Glomerular endothelial cell (primary cell): ENCODE data around the gene NAA60. TPM values are rescaled to one million over a fixed set of nuclear protein-coding genes. Genes with fewer than 3 reads are reported as not detected.
"Not testable (repeated sequence)": the region's sequence is repeated elsewhere in the genome, so short reads cannot be mapped to it uniquely, and the experiment has no call there.

Experiments
- DNase-seq: peaks from one replicate; pipeline ENCODE4 v3.0.0-alpha.2; 2011; ENCODE audit warnings: low read depth, low spot score; ENCODE audit errors: extremely low read depth
- total RNA-seq: library from RNA; depleted of rRNA; stranded (reverse); fragments of >200 nt; gene quantifications from 2 replicates; pipeline ENCODE4 v1.2.3, GENCODE V29; 2015

NAA60 gene
- total RNA-seq, 1 donor from 2014 or later, result 45.3 TPM

GRCh38 chr16:3460585-3460984 is 17.1 kb downstream of the NAA60 start:
- no peak for DNase-seq

- no peak for DNase-seq
These were observed 17.7 kb downstream of the NAA60 start for GRCh38 chr16:3461151-3461550.

GRCh38 chr16:3465301-3465700 is 21.8 kb downstream of the NAA60 start:
- DNase-seq, result no peak

GRCh38 chr16:3465911-3466584 is 22.6 kb downstream of the NAA60 start:
- DNase-seq, result no peak

- no peak for DNase-seq
These were observed 23.7 kb downstream of the NAA60 start for GRCh38 chr16:3467182-3467581.

GRCh38 chr16:3467921-3468320 is 24.4 kb downstream of the NAA60 start:
- no peak for DNase-seq

- DNase-seq, result no peak
These were observed 25.0 kb downstream of the NAA60 start for GRCh38 chr16:3468501-3468900.

GRCh38 chr16:3469736-3470135 is 26.3 kb downstream of the NAA60 start:
- no peak for DNase-seq

GRCh38 chr16:3470723-3471122 is 27.2 kb downstream of the NAA60 start:
- no peak for DNase-seq

- no peak for DNase-seq
These were observed 28.2 kb downstream of the NAA60 start for GRCh38 chr16:3471518-3472176.

- no peak for DNase-seq
These were observed 29.6 kb downstream of the NAA60 start for GRCh38 chr16:3472878-3473595.

- DNase-seq, result not testable (repeated sequence)
These were observed 30.1 kb downstream of the NAA60 start for GRCh38 chr16:3473596-3473943.

- no peak for DNase-seq
These were observed 30.8 kb downstream of the NAA60 start for GRCh38 chr16:3474136-3474779.

- DNase-seq, result not testable (repeated sequence)
These were observed 31.4 kb downstream of the NAA60 start for GRCh38 chr16:3474870-3475269.

GRCh38 chr16:3475604-3476375 is 32.3 kb downstream of the NAA60 start:
- DNase-seq, result no peak

- no peak for DNase-seq
These were observed 32.9 kb downstream of the NAA60 start for GRCh38 chr16:3476409-3476808.

- DNase-seq, result no peak
These were observed 34.9 kb downstream of the NAA60 start for GRCh38 chr16:3478242-3478925.

- no peak for DNase-seq
These were observed 36.3 kb downstream of the NAA60 start for GRCh38 chr16:3479654-3480216.

GRCh38 chr16:3480901-3481695 is 37.6 kb downstream of the NAA60 start:
- no peak for DNase-seq
